ENCODE measurements around the gene NEUROD1.

The NEUROD1 gene

DNA sequence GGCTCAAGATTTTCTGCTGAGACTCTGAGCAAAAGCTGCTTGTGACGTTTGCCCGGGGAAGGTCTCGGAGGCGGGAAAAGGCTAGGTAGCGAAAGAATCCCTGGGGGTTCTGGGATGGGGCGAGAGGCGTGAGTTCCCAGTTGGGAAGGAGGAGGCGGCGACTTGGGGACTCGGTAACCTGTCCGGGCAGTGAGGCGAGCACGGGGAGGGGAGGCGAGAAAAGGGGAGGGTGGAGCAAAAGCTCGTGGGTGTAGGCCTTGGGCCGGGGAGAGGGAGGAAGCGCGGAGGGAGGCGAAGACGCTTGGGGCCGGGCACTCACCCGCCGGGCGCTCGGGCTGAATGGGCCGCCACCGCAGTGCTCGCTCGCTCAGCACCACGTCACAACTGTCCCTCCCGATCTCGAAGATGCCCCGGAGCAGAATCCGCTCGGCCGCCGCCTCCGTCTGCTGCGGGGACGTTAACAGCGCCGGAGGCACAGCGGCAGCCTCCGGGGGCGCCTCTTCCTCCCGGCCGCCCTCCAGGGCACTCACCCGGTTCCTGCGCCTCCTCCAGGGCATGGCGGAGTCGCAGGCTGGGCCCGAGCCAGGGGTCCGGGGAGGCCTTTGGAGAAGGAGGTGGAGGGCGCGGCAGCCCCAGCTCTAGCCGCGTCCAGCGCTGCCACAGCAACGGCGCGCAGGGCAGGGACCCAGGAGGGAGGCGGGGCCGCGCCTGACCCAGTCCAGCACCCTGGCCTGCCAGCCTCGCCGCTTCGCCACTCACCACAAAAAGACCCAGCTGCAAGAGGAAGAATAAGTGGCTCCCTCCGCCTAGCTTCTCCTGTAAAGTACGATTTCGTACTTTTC lies 23.6 kb downstream of the NEUROD1 start, which contains the start of gene CERKL (continued):
- TF ChIP-seq, protein P1, sequence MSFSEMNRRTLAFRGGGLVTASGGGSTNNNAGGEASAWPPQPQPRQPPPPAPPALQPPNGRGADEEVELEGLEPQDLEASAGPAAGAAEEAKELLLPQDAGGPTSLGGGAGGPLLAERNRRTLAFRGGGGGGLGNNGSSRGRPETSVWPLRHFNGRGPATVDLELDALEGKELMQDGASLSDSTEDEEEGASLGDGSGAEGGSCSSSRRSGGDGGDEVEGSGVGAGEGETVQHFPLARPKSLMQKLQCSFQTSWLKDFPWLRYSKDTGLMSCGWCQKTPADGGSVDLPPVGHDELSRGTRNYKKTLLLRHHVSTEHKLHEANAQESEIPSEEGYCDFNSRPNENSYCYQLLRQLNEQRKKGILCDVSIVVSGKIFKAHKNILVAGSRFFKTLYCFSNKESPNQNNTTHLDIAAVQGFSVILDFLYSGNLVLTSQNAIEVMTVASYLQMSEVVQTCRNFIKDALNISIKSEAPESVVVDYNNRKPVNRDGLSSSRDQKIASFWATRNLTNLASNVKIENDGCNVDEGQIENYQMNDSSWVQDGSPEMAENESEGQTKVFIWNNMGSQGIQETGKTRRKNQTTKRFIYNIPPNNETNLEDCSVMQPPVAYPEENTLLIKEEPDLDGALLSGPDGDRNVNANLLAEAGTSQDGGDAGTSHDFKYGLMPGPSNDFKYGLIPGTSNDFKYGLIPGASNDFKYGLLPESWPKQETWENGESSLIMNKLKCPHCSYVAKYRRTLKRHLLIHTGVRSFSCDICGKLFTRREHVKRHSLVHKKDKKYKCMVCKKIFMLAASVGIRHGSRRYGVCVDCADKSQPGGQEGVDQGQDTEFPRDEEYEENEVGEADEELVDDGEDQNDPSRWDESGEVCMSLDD (tag by site-specific recombination; IDR thresholded peaks at IDR 0.05): peak; percentile 74
- TF ChIP-seq ZFHX2 (tag by site-specific recombination; conservative IDR thresholded peaks at IDR 0.05) (peak; percentile 77), SP2 (tag by site-specific recombination; IDR thresholded peaks at IDR 0.05) (peak; percentile 82), ZNF677 (tag by site-specific recombination; IDR thresholded peaks at IDR 0.05) (no peak), KLF17 (tag by site-specific recombination; IDR thresholded peaks at IDR 0.05) (peak; percentile 38), ZNF16 (tag by site-specific recombination; IDR thresholded peaks at IDR 0.05; ENCODE audit: low read depth) (no peak), ZNF600 (tag by site-specific recombination; IDR thresholded peaks at IDR 0.05) (peak; percentile 80; the same call in 1 of the 2 replicates), ZNF341 (tag by site-specific recombination; IDR thresholded peaks at IDR 0.05; ENCODE audit: low read depth) (peak; percentile 93), ZNF184 (tag by site-specific recombination; IDR thresholded peaks at IDR 0.05) (no peak), EGR2 (tag by site-specific recombination; IDR thresholded peaks at IDR 0.05; ENCODE audit: low read depth) (peak; percentile 73), ZNF560 (tag by site-specific recombination; IDR thresholded peaks at IDR 0.05; ENCODE audit: borderline replicate concordance) (no peak), PRDM6 (tag by site-specific recombination; IDR thresholded peaks at IDR 0.05) (no peak), ZBTB44 (tag by site-specific recombination; IDR thresholded peaks at IDR 0.05) (no peak), PRDM4 (tag by site-specific recombination; IDR thresholded peaks at IDR 0.05) (no peak), SCRT2 (tag by site-specific recombination; IDR thresholded peaks at IDR 0.05) (no peak), ZNF266 (tag by site-specific recombination; IDR thresholded peaks at IDR 0.05; ENCODE audit: low read depth) (no peak)
- TF ChIP-seq, protein P2, sequence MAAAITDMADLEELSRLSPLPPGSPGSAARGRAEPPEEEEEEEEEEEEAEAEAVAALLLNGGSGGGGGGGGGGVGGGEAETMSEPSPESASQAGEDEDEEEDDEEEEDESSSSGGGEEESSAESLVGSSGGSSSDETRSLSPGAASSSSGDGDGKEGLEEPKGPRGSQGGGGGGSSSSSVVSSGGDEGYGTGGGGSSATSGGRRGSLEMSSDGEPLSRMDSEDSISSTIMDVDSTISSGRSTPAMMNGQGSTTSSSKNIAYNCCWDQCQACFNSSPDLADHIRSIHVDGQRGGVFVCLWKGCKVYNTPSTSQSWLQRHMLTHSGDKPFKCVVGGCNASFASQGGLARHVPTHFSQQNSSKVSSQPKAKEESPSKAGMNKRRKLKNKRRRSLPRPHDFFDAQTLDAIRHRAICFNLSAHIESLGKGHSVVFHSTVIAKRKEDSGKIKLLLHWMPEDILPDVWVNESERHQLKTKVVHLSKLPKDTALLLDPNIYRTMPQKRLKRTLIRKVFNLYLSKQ (tag by site-specific recombination; IDR thresholded peaks at IDR 0.05; ENCODE audit: borderline replicate concordance): no peak
- TF ChIP-seq, protein P3, sequence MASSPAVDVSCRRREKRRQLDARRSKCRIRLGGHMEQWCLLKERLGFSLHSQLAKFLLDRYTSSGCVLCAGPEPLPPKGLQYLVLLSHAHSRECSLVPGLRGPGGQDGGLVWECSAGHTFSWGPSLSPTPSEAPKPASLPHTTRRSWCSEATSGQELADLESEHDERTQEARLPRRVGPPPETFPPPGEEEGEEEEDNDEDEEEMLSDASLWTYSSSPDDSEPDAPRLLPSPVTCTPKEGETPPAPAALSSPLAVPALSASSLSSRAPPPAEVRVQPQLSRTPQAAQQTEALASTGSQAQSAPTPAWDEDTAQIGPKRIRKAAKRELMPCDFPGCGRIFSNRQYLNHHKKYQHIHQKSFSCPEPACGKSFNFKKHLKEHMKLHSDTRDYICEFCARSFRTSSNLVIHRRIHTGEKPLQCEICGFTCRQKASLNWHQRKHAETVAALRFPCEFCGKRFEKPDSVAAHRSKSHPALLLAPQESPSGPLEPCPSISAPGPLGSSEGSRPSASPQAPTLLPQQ (tag by site-specific recombination; IDR thresholded peaks at IDR 0.05): no peak
- TF ChIP-seq, protein P4, sequence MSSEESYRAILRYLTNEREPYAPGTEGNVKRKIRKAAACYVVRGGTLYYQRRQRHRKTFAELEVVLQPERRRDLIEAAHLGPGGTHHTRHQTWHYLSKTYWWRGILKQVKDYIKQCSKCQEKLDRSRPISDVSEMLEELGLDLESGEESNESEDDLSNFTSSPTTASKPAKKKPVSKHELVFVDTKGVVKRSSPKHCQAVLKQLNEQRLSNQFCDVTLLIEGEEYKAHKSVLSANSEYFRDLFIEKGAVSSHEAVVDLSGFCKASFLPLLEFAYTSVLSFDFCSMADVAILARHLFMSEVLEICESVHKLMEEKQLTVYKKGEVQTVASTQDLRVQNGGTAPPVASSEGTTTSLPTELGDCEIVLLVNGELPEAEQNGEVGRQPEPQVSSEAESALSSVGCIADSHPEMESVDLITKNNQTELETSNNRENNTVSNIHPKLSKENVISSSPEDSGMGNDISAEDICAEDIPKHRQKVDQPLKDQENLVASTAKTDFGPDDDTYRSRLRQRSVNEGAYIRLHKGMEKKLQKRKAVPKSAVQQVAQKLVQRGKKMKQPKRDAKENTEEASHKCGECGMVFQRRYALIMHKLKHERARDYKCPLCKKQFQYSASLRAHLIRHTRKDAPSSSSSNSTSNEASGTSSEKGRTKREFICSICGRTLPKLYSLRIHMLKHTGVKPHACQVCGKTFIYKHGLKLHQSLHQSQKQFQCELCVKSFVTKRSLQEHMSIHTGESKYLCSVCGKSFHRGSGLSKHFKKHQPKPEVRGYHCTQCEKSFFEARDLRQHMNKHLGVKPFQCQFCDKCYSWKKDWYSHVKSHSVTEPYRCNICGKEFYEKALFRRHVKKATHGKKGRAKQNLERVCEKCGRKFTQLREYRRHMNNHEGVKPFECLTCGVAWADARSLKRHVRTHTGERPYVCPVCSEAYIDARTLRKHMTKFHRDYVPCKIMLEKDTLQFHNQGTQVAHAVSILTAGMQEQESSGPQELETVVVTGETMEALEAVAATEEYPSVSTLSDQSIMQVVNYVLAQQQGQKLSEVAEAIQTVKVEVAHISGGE (tag by site-specific recombination; conservative IDR thresholded peaks at IDR 0.05; ENCODE audit: low read depth): 0 out of 2 replicates have a peak, but pooled peaks have one; percentile 19
